Smooth muscle cell of the coronary artery (primary cell): Measurements from ENCODE around the gene IRF7. TPM values are rescaled to one million over a fixed set of nuclear protein-coding genes. Genes with fewer than 3 reads are reported as not detected.

ENCODE experiments used
- total RNA-seq: library from RNA; depleted of rRNA; stranded (reverse); fragments of >200 nt; gene quantifications from 2 replicates; pipeline ENCODE4 v1.2.3, GENCODE V29; 2014; ENCODE audit warnings: low replicate concordance

IRF7 gene
- 3.7 and 7.7 TPM in 2 replicates for total RNA-seq

GRCh38 chr11:615504-616319, at the start of gene IRF7:
Gene IRF7, minus strand, starts transcription at chr11:615950. Its CDS starts 586 bp downstream, at chr11:615364.

GRCh38 chr11:636511-637332, 21.0 kb upstream of the IRF7 start, which contains the start of gene DRD4:
Gene DRD4, plus strand, starts transcription at chr11:637269. Its CDS starts 36 bp downstream, at chr11:637305.

GRCh38 chr11:626475-627307, 10.9 kb upstream of the IRF7 start, which contains the start of gene SCT:
Gene SCT, minus strand, starts transcription at chr11:627181. Its CDS starts 38 bp downstream, at chr11:627143.

DNA sequence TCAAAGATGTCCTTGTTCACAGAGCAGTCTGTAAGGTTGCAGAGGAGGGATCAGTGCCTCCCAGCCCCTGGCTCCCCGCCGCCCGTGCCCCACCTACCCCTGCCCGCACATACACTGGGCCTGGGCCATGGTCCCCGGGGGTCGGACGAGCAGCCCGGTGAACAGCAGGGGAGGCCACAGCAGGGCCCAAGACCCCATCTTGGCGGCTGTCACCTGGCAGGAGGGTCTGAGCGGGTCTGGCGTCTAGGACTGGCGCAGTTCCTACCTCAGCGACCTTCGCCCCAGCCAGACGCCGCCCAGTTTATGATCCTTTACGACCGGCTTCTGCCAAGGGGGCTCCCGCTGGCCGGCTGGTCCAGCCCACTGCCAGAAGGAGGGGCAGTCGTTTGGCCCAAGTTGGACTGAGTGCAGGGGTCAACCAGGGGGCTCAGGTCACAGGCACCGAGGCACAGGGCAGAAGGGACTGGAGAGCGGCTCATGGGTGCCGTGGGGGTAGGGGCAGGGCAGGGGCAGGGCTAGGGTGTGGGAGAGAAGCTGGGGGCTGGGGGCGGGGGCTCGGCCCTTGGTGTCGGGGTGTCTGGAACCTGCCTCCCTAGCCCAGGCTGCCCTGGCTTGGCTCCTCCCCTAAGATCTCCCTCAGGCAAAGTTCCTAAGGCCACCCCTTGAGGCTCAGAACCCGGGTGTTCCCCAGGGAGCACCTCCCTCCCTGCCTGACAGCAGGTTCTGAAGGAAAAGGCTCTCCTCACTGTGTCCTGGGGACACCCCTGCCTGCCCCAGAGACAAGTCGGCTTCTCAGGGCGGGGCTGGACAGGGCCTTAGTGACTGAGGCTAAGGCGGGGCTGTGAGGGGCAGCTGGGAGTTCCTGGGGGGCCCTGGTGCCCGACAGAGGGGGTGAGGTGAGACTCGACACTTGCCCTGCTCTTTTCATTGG, 9.2 kb upstream of the IRF7 start, which contains the start of gene CDHR5:
CDHR5 (minus strand) TSS at position 251 of the 931 bp plus-strand sequence; CDS start at position 198, 53 bp downstream.

GRCh38 chr11:575996-576768, 39.6 kb downstream of the IRF7 start, which contains the start of gene PHRF1:
Gene PHRF1, plus strand, starts transcription at chr11:576470. Its CDS starts 5,043 bp downstream, at chr11:581513.

Other genes starting within 250 kb of the IRF7 start
- 1.1 and 2.8 TPM in 2 replicates for gene B4GALNT4, start 246.5 kb downstream of the IRF7 start, total RNA-seq
- gene PKP3, start 221.7 kb downstream of the IRF7 start, total RNA-seq, result 0.12 and 0.60 TPM in 2 replicates
- 5.7 and 17.8 TPM in 2 replicates for gene SIGIRR, start 201.0 kb downstream of the IRF7 start, total RNA-seq
- gene ANO9, start 173.9 kb downstream of the IRF7 start, total RNA-seq, result not detected in 2 replicates
- 26.9 and 49.1 TPM in 2 replicates for gene PTDSS2, start 165.7 kb downstream of the IRF7 start, total RNA-seq
- gene RNH1, start 108.7 kb downstream of the IRF7 start, total RNA-seq, result 372 and 844 TPM in 2 replicates
- gene HRAS, start 80.4 kb downstream of the IRF7 start, total RNA-seq, result 84.7 and 112 TPM in 2 replicates
- 0.23 TPM in 2 replicates for gene LRRC56, start 78.4 kb downstream of the IRF7 start, total RNA-seq
- 0.45 TPM in 1 of 2 replicates, not detected in the other for gene LMNTD2, start 55.2 kb downstream of the IRF7 start, total RNA-seq
- 1.4 and 8.6 TPM in 2 replicates for gene RASSF7, start 55.0 kb downstream of the IRF7 start, total RNA-seq
- gene PHRF1, start 39.5 kb downstream of the IRF7 start, total RNA-seq, result 16.6 and 19.2 TPM in 2 replicates
- not detected in 2 replicates for gene CDHR5, start 9.0 kb upstream of the IRF7 start, total RNA-seq
- not detected in 2 replicates for gene SCT, start 11.2 kb upstream of the IRF7 start, total RNA-seq
- not detected in 2 replicates for gene DRD4, start 21.3 kb upstream of the IRF7 start, total RNA-seq
- gene DEAF1, start 79.3 kb upstream of the IRF7 start, total RNA-seq, result 29.6 and 31.8 TPM in 2 replicates
- 2.9 and 5.7 TPM in 2 replicates for gene TMEM80, start 79.9 kb upstream of the IRF7 start, total RNA-seq
- gene EPS8L2, start 90.3 kb upstream of the IRF7 start, total RNA-seq, result 44.3 and 83.2 TPM in 2 replicates
- gene TALDO1, start 131.5 kb upstream of the IRF7 start, total RNA-seq, result 69.4 and 177 TPM in 2 replicates
- gene GATD1, start 161.5 kb upstream of the IRF7 start, total RNA-seq, result 17.4 and 20.2 TPM in 2 replicates
- gene CEND1, start 174.1 kb upstream of the IRF7 start, total RNA-seq, result 0.23 TPM in 1 of 2 replicates, not detected in the other
- 5.1 and 21.5 TPM in 2 replicates for gene SLC25A22, start 182.3 kb upstream of the IRF7 start, total RNA-seq
- 3.4 and 4.0 TPM in 2 replicates for gene PIDD1, start 189.3 kb upstream of the IRF7 start, total RNA-seq
- gene RPLP2, start 194.0 kb upstream of the IRF7 start, total RNA-seq, result 397 and 872 TPM in 2 replicates
- gene PNPLA2, start 203.0 kb upstream of the IRF7 start, total RNA-seq, result 17.1 and 21.4 TPM in 2 replicates
- 0.45 and 0.70 TPM in 2 replicates for gene CRACR2B, start 212.0 kb upstream of the IRF7 start, total RNA-seq
- gene CD151, start 217.0 kb upstream of the IRF7 start, total RNA-seq, result 669 and 785 TPM in 2 replicates
- 262 and 474 TPM in 2 replicates for gene POLR2L, start 226.6 kb upstream of the IRF7 start, total RNA-seq
- gene TSPAN4, start 226.9 kb upstream of the IRF7 start, total RNA-seq, result 102 and 297 TPM in 2 replicates